SK-N-SH treated with all-trans-retinoic acid at 6 μM for 48 hours (cell line): ENCODE results near the gene LUC7L.
"Not testable (repeated sequence)": the region's sequence is repeated elsewhere in the genome, so short reads cannot be mapped to it uniquely, and the experiment has no call there.

Experiments used
- ATAC-seq: fragments of 200-7000 bp; cut with Tn5 transposase; 3 replicates; pipeline ENCODE4 v1.9.1; 2020; ENCODE audit warnings: mild to moderate bottlenecking, moderate library complexity
- ARNTL ChIP-seq: fragments of 450-650 bp; formaldehyde crosslinking; IDR thresholded peaks from 2 replicates; pipeline ENCODE4 v1.5.0; 2020; ENCODE audit warnings: low read depth, mild to moderate bottlenecking, moderate library complexity, borderline replicate concordance
- BACH2 ChIP-seq: fragments of 250-450 bp; sonication (Bioruptor Pico); IDR thresholded peaks from 2 replicates; pipeline ENCODE4 v1.9.0; 2021; ENCODE audit warnings: mild to moderate bottlenecking, borderline replicate concordance
- CSDC2 ChIP-seq: fragments of 250-450 bp; sonication (Bioruptor Pico); IDR thresholded peaks from 2 replicates; pipeline ENCODE4 v1.5.0; 2020; ENCODE audit warnings: mild to moderate bottlenecking, moderate library complexity
- ESRRG ChIP-seq: fragments of 250-450 bp; sonication (Bioruptor Pico); IDR thresholded peaks from 2 replicates; pipeline ENCODE4 v1.6.1; 2021; ENCODE audit warnings: mild to moderate bottlenecking
- ISL1 ChIP-seq: fragments of 250-450 bp; sonication (Bioruptor Pico); IDR thresholded peaks from 2 replicates; pipeline ENCODE4 v2.1.2; 2022; ENCODE audit warnings: mild to moderate bottlenecking, moderate library complexity
- OSR1 ChIP-seq: fragments of 250-450 bp; sonication (Bioruptor Pico); IDR thresholded peaks from 2 replicates; pipeline ENCODE4 v1.8.0; 2022; ENCODE audit warnings: moderate library complexity, mild to moderate bottlenecking, inconsistent platforms
- PPARA ChIP-seq: fragments of 250-450 bp; sonication (Bioruptor Pico); IDR thresholded peaks from 2 replicates; pipeline ENCODE4 v1.5.0; 2020; ENCODE audit warnings: mild to moderate bottlenecking, borderline replicate concordance
- RARB ChIP-seq: fragments of 250-450 bp; sonication (Bioruptor Pico); IDR thresholded peaks from 2 replicates; pipeline ENCODE4 v1.8.0; 2021; ENCODE audit warnings: mild to moderate bottlenecking, moderate library complexity
- SNAI2 ChIP-seq: fragments of 250-450 bp; sonication (Bioruptor Pico); IDR thresholded peaks from 2 replicates; pipeline ENCODE4 v1.5.0; 2020; ENCODE audit warnings: mild to moderate bottlenecking, moderate library complexity
- ZFP3 ChIP-seq: fragments of 250-450 bp; sonication (Bioruptor Pico); IDR thresholded peaks from 2 replicates; pipeline ENCODE4 v1.5.0; 2020; ENCODE audit warnings: mild to moderate bottlenecking, moderate library complexity
- ZFP30 ChIP-seq: fragments of 450-650 bp; formaldehyde crosslinking; IDR thresholded peaks from 2 replicates; pipeline ENCODE4 v1.5.0; 2022; ENCODE audit warnings: mild to moderate bottlenecking, moderate library complexity
- ZNF565 ChIP-seq: fragments of 450-650 bp; formaldehyde crosslinking; conservative IDR thresholded peaks from 2 replicates; pipeline ENCODE4 v1.5.0; 2020; ENCODE audit warnings: low read depth, mild to moderate bottlenecking, moderate library complexity
- ZNF70 ChIP-seq: fragments of 450-650 bp; formaldehyde crosslinking; IDR thresholded peaks from 2 replicates; pipeline ENCODE4 v1.5.0; 2020; ENCODE audit warnings: mild to moderate bottlenecking, moderate library complexity
- ZNF8 ChIP-seq: fragments of 450-650 bp; formaldehyde crosslinking; IDR thresholded peaks from 2 replicates; pipeline ENCODE4 v1.5.0; 2020; ENCODE audit warnings: mild to moderate bottlenecking, moderate library complexity
- TF ChIP-seq, protein P1 (sequence below): fragments of 250-450 bp; sonication (Bioruptor Pico); IDR thresholded peaks from 2 replicates; pipeline ENCODE4 v1.5.1; 2020; ENCODE audit warnings: low read depth, mild to moderate bottlenecking, moderate library complexity
- TF ChIP-seq, protein P2 (sequence below): fragments of 250-450 bp; sonication (Bioruptor Pico); IDR thresholded peaks from 2 replicates; pipeline ENCODE4 v1.5.1; 2021; ENCODE audit warnings: mild to moderate bottlenecking, moderate library complexity
- TF ChIP-seq, protein P3 (sequence below): fragments of 250-450 bp; sonication (Bioruptor Pico); IDR thresholded peaks from 2 replicates; pipeline ENCODE4 v1.8.0; 2021; ENCODE audit warnings: low read depth, mild to moderate bottlenecking, moderate library complexity, borderline replicate concordance

The LUC7L gene

DNA sequence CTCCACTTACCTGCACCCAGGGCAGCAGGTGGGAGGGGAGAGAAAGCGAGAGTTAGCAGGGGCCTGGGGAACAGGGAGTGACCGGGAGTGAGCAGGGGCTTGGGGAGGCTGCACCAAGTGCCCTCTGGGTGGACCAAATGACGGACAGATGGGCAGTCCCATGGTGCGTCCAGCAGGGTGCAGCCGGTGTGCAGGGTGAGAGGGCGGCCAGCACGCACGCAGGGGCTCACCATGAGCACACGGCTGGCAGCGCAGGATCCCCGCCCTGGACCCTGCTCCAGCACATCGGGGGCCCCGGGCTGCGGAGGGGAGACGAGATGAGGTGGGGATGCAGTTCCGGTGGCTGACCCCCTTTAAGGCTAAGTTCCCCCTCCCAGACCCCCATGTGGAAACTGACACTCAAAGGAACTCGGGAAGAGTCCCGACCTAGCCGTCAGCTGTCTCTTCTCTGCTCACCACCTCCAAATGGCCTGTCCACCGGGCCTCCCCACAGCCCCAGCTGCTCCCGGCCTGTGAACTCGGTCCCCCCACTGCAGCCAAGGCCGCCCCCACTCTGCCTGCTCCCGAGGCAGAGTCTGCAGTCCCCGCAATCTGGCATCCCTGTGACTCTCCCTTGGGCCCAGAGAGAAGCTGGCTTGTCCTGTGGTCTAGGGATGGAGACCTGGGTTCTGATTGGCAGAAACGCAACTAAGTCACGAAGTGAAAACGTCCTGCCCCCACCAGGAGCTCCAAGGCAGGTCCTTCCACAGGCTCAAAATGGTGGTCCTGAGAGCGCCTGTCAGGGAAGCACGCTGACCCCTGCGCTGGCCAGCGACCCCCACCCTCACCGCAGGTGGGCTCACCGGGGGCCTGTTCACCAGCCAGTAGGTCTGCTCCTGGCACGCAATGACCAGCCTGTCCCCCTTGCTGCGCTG lies 43.6 kb upstream of the LUC7L start:
- no peak for ATAC-seq

DNA sequence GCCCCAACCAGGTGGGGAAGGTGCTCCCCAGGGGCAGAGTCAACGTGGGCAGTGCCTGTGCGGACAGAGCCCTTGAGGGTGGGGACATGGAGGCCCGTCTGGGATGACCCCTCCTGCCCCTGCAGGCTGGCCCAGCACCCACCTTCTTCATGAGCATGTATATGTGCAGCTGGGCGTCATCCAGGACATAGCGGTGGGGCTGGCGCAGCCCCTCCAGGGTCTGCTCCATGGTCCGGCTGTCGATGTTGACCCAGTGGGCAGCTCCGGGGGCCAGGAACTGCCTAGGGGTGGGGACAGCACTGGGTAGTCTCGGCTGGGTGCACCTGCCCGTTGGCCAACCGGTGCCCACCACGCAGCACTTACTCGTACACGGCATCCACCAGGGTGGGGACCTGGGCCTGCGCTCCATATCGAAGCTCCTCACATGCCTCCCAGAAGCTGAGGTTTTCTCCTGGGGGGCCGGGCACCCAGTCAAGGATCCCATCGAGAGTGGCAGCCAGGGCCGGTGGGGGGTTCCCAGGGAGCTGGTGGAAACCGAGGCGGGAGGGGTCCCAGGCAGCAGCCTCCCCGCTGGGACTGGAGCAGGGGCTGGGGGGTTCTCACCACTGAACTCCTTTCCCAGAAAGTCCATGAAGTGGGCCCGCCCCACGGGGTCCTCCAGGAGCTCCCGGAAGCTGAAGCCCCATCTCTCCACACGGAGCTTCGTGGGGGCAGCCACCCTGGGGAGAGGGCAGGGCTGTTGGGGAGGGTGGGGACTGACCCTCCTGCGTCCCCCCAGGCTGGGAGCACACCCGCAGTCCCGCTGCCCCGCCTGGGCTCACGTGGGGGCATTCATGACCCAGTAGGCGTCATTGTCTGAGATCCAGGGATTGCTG lies 41.4 kb upstream of the LUC7L start:
- no peak for ATAC-seq
- no peak for TF ChIP-seq ISL1 (CRISPR knock-in tag)
- TF ChIP-seq ZNF565 (CRISPR knock-in tag), result no peak
- no peak for TF ChIP-seq RARB (CRISPR knock-in tag)

More for the DNA sequence above, 43.6 kb upstream of the LUC7L start:
- no peak for TF ChIP-seq ZNF565 (CRISPR knock-in tag)
- TF ChIP-seq, protein P1, sequence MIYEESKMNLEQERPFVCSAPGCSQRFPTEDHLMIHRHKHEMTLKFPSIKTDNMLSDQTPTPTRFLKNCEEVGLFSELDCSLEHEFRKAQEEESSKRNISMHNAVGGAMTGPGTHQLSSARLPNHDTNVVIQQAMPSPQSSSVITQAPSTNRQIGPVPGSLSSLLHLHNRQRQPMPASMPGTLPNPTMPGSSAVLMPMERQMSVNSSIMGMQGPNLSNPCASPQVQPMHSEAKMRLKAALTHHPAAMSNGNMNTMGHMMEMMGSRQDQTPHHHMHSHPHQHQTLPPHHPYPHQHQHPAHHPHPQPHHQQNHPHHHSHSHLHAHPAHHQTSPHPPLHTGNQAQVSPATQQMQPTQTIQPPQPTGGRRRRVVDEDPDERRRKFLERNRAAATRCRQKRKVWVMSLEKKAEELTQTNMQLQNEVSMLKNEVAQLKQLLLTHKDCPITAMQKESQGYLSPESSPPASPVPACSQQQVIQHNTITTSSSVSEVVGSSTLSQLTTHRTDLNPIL (CRISPR knock-in tag), result no peak
- no peak for TF ChIP-seq ARNTL (CRISPR knock-in tag)
- TF ChIP-seq, protein P2, sequence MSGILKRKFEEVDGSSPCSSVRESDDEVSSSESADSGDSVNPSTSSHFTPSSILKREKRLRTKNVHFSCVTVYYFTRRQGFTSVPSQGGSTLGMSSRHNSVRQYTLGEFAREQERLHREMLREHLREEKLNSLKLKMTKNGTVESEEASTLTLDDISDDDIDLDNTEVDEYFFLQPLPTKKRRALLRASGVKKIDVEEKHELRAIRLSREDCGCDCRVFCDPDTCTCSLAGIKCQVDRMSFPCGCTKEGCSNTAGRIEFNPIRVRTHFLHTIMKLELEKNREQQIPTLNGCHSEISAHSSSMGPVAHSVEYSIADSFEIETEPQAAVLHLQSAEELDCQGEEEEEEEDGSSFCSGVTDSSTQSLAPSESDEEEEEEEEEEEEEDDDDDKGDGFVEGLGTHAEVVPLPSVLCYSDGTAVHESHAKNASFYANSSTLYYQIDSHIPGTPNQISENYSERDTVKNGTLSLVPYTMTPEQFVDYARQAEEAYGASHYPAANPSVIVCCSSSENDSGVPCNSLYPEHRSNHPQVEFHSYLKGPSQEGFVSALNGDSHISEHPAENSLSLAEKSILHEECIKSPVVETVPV (CRISPR knock-in tag), result no peak
- TF ChIP-seq ISL1 (CRISPR knock-in tag), result no peak
- TF ChIP-seq BACH2 (CRISPR knock-in tag), result no peak
- no peak for TF ChIP-seq ZFP30 (CRISPR knock-in tag)
- no peak for TF ChIP-seq ESRRG (CRISPR knock-in tag)
- TF ChIP-seq ZNF70 (CRISPR knock-in tag), result no peak
- TF ChIP-seq ZNF8 (CRISPR knock-in tag), result no peak
- TF ChIP-seq PPARA (CRISPR knock-in tag), result no peak
- TF ChIP-seq OSR1 (CRISPR knock-in tag), result no peak
- TF ChIP-seq CSDC2, result no peak
- TF ChIP-seq, protein P3, sequence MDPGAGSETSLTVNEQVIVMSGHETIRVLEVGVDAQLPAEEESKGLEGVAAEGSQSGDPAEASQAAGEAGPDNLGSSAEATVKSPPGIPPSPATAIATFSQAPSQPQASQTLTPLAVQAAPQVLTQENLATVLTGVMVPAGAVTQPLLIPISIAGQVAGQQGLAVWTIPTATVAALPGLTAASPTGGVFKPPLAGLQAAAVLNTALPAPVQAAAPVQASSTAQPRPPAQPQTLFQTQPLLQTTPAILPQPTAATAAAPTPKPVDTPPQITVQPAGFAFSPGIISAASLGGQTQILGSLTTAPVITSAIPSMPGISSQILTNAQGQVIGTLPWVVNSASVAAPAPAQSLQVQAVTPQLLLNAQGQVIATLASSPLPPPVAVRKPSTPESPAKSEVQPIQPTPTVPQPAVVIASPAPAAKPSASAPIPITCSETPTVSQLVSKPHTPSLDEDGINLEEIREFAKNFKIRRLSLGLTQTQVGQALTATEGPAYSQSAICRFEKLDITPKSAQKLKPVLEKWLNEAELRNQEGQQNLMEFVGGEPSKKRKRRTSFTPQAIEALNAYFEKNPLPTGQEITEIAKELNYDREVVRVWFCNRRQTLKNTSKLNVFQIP (CRISPR knock-in tag), result no peak
- TF ChIP-seq, all 23 proteins: peak for 0

DNA sequence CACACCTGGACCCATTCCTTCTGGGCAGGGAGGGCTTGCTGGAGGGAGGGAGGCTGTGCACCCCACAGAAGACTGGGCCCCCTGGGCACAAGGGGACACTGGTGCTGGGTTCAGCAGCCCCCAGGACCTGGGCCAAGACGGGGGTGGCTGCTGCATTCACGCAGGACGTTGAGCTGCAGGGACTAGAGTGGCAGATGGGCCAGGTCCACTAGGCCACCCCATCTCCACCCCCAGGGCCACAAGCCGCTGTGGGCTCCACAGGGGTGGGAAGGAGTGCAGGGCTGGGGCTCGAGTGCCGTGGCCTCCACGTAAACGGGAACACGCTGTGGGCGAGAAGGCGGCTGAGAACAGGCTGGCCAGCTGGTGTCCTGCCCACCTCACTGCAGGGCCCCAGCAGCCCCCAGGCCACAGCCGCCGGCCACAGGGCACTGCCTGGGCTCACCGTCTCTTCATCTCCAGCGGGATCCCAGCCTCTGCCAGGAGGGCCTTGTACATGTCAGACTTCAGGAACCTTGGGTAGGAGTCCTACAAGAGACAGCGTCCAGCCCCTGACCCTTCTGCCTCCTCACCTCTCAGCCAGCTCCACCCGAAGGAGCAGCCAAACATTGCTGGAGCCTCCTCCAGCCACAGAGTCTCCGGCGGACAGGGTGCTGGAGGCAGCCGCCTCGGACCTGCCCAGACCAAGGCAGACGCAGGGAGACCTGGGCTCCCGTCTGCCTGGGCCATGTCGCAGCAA lies 40.0 kb upstream of the LUC7L start:
- TF ChIP-seq ESRRG (CRISPR knock-in tag) (no peak), BACH2 (CRISPR knock-in tag) (no peak), CSDC2 (no peak), ZFP3 (no peak), ISL1 (CRISPR knock-in tag) (no peak)
- TF ChIP-seq, all 23 proteins: peak for 0
- no peak for ATAC-seq

DNA sequence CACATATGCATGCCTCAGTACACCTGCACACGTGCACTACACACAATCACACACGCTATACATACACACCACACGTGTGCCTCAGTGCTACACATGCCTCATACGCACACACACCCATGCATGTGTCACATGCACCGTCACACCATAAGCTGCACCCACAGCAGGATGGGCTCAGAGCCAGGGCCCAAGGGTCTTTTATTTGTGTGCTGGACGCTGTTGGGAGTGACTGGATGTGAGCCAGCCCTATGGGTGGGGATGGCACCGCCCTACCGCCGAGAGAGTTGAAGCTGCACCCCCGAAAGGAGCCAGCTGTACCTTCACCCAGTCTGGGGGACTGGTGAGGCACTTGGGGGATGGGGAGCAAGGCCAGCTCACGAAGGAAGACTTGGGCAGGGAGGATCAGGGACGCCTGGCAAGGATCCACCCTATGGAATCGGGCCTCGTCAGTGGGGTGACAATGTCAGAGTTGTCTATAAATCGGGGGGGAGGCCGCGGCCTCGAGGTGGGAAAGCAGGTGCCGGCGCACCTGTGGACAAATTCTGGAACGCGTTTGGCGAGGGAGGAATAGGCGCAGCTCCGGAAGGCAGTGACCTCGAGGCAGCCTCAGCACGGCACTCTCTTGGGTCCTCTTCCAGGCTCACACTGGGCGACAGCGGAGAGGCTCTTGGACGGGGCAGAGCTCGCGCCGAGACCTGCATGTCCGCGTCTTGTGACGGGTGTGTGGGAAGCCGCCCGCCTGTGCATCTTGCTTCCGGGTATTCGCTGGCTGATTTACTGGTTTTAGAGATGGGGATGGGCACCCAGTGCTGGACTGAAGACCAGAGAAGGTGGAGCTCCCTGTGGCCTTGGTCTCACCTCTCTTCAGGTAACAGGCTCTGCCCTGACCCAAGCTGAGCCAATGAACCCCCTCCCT lies 39.1 kb upstream of the LUC7L start:
- no peak; the same call in 2 of the 3 replicates for ATAC-seq
- no peak for TF ChIP-seq SNAI2 (CRISPR knock-in tag)

DNA sequence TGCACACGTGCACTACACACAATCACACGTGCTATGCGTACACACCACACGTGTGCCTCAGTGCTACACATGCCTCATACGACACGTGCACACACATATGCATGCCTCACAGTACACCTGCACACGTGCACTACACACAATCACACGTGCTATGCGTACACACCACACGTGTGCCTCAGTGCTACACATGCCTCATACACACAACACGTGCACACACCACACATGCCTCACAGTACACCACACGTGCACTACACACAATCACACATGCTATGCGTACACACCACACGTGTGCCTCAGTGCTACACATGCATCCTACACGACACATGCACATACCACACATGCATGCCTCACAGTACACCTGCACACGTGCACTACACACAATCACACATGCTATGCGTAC lies 38.3 kb upstream of the LUC7L start:
- not testable (repeated sequence) for ATAC-seq
